GM21717 (cell line): ENCODE measurements around the gene SPINK9.
"Not testable (repeated sequence)": the region's sequence is repeated elsewhere in the genome, so short reads cannot be mapped to it uniquely, and the experiment has no call there.

Source experiments
- ATAC-seq: cut with Tn5 transposase; IDR thresholded peaks from one replicate; pipeline ENCODE4 v1.9.1; 2021; ENCODE audit warnings: mild to moderate bottlenecking, moderate library complexity; ENCODE audit not compliant: unreplicated experiment

Gene SPINK9, protein sequence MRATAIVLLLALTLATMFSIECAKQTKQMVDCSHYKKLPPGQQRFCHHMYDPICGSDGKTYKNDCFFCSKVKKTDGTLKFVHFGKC

GRCh38 chr5:148335259-148335658, at the start of gene SPINK9:
SPINK9 (plus strand) TSS chr5:148335559; CDS start chr5:148335614, 55 bp downstream.
- no peak for ATAC-seq

DNA sequence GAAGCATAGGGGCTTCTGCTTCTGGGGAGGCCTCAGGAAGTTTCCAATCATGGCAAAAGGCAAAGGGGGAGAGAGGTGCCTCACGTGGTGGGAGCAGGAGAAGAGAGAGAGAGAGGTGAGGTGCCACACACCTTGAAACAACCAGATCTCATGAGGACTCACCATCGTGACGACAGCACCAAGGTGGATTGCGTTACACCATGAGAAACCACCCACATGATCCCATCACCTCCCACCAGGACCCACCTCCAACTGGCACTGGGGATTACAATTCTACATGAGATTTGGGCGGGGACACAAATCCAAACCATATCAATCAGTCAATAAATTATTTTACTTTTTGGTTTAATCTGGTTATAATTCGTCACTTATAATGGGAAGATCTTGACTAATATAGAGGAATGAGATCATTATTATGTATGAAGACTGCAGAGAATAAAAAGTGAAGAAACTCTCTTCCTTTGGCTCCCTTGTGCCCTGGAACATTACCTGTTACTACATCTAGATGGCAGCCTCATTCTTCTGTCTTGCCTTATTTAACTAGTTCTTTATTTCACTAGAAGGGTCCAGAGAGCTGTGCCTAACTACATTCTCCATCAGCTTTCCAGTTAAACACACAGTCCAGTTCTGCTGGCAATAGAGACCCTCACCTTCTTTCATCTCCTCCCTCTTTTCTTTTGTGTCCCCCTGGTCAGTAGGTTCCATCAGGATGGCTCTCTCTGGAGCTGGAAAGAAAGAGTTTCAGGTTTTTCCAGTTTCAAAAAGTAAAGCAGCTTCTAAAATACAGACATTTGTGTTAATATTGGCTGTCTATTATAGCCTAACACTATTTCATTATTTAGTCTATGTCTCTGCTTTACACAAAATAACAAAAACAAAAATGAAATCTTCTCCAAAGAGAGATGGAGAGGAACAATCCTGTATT, 44.8 kb upstream of the SPINK9 start:
- no peak for ATAC-seq

DNA sequence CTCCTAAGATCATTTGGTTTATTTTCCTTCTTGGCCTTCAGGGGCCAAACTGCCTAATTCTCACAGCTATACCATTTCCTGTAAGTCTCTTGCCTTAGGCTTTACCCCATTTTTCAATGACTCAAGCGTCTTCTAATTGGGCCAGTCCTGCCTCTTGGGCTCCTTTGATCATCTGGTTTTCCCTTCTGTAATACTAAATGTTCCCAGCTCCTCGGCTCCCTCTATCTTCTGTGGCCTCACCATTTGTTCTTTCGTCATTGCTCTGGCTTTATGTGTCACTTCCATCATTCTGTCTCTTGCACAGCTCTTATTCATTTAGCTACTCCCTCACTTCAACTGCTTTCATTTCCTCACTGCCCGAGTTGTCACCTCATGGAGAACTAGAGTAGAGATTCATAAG, 37.6 kb upstream of the SPINK9 start:
- ATAC-seq: no peak

DNA sequence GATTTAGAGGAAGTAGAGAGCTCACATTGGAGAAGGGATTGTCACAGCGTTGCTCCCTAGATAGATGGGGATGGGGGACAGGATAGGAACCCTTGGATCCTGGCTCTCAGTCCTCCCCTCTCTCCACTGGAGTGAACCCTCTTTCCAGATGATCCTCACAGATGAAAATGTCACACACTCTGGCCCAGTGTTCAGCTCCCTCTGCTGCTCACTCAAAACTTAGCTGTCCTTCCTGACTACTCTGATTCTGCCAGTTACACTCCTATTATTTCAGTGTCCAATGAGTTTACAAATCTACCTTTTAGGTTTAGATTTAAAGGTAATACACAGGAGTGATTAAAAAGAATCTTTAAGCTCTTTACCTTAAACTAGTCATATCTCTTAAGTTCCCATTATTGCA, 28.9 kb upstream of the SPINK9 start:
- ATAC-seq: no peak

- ATAC-seq: no peak
These were observed 26.3 kb upstream of the SPINK9 start for GRCh38 chr5:148309019-148309418.

DNA sequence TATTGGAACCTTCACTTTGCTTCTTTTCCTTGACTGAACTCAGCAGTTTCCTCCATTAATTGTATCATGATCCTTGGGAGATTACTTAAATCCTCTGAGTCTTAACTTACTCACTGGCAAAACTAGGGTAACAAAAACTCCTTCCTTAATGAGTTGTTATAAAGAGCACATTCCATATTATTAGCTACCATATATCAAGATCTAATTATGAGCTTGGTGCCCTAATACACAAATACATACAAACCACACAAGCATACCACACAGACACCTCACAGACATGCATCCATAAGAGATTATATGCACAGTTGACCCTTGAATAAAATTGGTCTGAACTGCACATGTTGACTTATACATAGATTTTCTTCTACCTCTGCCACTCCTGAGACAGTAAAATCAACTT, 25.6 kb upstream of the SPINK9 start:
- ATAC-seq: no peak

DNA sequence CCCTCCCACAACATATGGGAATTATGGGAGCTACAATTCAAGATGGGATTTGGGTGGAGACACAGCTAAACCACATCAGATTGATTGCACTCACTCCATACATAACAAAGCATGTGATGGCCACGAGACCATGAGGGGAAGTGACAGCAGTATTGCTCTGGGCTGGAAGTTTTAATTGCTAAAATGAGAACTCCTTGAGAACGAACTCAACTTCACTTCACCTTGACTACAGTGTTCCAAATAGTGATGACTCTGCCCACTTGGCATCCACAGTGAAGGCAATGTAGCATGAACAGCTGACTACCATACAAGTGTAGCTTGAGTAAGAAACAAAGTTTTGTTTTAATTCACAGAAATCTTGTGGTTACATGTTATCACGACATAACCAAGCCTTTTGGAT, 23.9 kb upstream of the SPINK9 start:
- ATAC-seq: no peak

- no peak for ATAC-seq
These were observed 23.2 kb upstream of the SPINK9 start, which contains the start of gene SPINK7 for GRCh38 chr5:148312153-148312552. SPINK7 (plus strand) TSS chr5:148312423; CDS start chr5:148312484, 61 bp downstream.

DNA sequence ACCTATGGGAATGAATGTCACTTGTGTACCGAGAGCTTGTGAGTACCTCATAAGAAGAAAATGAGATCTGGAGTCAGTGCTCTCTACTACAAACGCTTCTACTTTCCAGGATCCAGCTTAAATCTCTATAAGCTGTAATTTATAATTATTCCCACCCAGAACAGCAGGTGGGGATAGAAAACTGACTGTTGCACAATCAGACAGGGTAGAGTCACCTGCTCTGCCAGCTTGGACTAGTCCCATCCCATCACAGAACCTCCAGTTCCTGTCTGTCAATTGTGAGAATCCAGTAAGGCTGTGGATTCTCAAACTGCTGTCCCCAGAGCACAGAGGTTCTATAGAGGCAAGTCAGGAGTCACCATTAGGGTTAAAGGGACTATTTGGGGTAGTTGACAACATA, 21.2 kb upstream of the SPINK9 start:
- no peak for ATAC-seq

- ATAC-seq: no peak
These were observed 20.6 kb upstream of the SPINK9 start for GRCh38 chr5:148314731-148315130.

DNA sequence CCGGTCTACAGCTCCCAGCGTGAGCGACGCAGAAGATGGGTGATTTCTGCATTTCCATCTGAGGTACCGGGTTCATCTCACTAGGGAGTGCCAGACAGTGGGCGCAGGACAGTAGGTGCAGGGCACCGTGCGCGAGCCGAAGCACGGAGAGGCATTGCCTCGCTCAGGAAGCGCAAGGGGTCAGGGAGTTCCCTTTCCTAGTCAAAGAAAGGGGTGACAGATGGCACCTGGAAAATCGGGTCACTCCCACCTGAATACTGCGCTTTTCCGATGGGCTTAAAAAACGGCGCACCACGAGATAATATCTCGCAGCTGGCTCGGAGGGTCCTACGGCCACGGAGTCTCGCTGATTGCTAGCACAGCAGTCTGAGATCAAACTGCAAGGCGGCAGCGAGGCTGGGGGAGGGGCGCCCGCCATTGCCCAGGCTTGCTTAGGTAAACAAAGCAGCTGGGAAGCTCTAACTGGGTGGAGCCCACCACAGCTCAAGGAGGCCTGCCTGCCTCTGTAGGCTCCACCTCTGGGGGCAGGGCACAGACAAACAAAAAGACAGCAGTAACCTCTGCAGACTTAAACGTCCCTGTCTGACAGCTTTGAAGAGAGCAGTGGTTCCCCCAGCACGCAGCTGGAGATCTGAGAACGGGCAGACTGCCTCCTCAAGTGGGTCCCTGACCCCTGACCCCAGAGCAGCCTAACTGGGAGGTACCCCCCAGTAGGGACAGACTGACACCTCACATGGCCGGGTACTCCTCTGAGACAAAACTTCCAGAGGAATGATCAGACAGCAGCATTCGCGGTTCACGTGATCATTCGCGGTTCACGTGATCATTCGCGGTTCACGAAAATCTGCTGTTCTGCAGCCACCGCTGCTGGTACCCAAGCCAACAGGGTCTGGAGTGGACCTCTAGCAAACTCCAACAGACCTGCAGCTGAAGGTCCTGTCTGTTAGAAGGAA, 15.1 kb upstream of the SPINK9 start:
- not testable (repeated sequence) for ATAC-seq

DNA sequence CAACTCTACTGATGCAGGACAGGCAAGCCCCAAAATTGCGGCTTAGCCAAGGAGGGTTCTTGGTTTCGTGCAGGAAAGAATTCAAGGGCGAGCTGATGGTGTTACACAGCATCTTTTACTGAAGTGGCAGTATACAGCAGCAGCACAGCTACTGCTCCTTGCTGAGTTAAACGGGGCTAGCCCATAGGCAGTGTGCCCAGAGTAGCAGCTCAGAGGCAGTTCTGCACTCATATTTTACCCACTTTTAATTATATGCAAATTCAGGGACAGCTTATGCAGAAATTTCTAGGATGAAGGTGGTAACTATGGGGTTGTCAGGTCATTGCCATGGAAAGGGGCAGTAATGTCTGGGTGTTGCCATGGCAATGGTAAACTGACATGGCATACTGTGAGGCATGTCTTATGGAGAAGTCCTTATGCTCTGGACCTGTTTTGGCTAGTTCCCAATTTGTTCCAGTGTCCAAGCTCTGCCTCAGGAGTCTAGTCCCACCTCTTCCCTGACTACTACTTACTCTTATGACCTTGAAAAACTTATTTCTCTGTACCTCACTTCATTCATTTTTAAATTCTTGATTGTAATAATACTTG, 2.0 kb upstream of the SPINK9 start:
- ATAC-seq: no peak

DNA sequence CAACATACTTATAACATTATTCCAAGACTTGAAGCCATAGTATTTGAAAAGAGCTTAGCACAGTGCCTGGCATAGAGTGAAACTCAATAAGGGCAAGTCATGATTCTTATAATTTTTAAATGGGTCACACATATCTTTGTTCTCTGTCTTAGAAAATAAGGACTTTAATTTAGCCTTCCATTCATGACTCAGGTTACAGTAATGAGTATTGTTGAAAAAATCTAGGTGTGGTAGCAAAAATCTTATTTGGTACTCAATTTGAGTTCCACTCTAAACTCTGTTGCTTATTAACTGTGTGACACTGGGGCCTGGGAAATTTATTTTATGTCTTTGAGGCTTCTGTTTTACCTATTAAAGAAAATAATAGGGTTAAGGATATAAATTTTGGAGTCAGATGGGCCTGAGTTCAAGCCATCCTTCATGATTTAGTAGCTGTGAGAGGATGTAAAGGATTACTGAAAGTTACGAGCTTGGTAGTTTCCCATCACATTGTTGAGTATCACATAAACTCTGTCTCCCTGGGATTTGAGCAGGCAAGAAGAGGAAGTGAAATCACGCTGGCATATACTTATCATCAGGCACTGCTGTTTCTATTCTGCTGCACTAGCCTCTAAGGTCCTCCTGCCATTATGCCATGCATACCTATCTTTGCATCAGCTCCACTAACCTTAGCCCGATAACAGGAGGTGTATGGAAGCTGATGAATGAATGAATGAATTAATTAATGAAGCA, 1.5 kb downstream of the SPINK9 start:
- ATAC-seq: peak; percentile 84

GRCh38 chr5:148342371-148343045, 7.1 kb downstream of the SPINK9 start:
- no peak for ATAC-seq

DNA sequence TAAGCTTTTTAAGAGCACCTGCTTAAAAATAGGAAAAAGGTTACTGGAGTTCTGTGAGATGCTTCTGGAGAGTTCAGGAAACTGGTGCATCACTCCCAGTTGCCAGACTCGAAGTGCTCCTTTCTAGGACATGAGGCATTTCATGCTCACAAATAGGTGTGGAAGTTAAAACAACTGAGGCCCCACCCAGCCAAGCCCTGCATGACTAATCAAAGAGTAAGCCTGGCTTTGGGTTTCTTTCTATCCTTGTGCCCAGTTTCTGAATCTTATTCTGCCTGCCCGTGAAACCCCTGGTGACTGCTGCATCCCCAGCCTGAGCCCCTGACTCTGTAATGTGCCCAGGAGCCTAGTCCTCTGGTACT, 7.7 kb downstream of the SPINK9 start:
- no peak for ATAC-seq

- ATAC-seq: no peak
These were observed 8.5 kb downstream of the SPINK9 start for GRCh38 chr5:148343603-148344487.

- ATAC-seq: no peak
These were observed 12.3 kb downstream of the SPINK9 start for GRCh38 chr5:148347706-148348105.

GRCh38 chr5:148352696-148353095, 17.3 kb downstream of the SPINK9 start:
- no peak for ATAC-seq

- no peak for ATAC-seq
These were observed 18.3 kb downstream of the SPINK9 start for GRCh38 chr5:148353634-148354033.
